HepG2 (cell line): ENCODE measurements around the gene EFNA2. TPM values are rescaled to one million over a fixed set of nuclear protein-coding genes. Genes with fewer than 3 reads are reported as not detected.
A peak's percentile ranks its signal among the peaks of the same experiment; 100 is the strongest.

ENCODE experiments used
- ATF2 ChIP-seq: sonication (generic); formaldehyde crosslinking; IDR thresholded peaks from 2 replicates; pipeline ENCODE4 v1.4.0; 2020; ENCODE audit warnings: missing genetic modification reagents
- DNMT1 ChIP-seq: sonication (generic); formaldehyde crosslinking; IDR thresholded peaks from 2 replicates; pipeline ENCODE4 v1.5.1; 2020; ENCODE audit warnings: mild to moderate bottlenecking, missing genetic modification reagents
- HBP1 ChIP-seq: IDR thresholded peaks from 2 replicates; pipeline ENCODE4 v1.6.1; 2016; ENCODE audit warnings: low read depth, control low read depth
- HOXD1 ChIP-seq: sonication (generic); formaldehyde crosslinking; IDR thresholded peaks from 2 replicates; pipeline ENCODE4 v1.5.0; 2020; ENCODE audit warnings: missing genetic modification reagents
- IRF2 ChIP-seq: IDR thresholded peaks from 2 replicates; pipeline ENCODE4 v1.6.1; 2018; ENCODE audit warnings: missing genetic modification reagents, missing compliant biosample characterization
- KDM2A ChIP-seq: sonication (generic); formaldehyde crosslinking; IDR thresholded peaks from 2 replicates; pipeline ENCODE4 v1.4.0; 2020; ENCODE audit warnings: low read depth, missing genetic modification reagents, borderline replicate concordance
- KLF12 ChIP-seq: sonication (generic); formaldehyde crosslinking; IDR thresholded peaks from 2 replicates; pipeline ENCODE4 v1.4.0; 2020; ENCODE audit warnings: missing genetic modification reagents, borderline replicate concordance
- MED1 ChIP-seq: sonication (generic); formaldehyde crosslinking; IDR thresholded peaks from 2 replicates; pipeline ENCODE4 v1.4.0; 2020; ENCODE audit warnings: missing genetic modification reagents
- MYC ChIP-seq: sonication (generic); formaldehyde crosslinking; IDR thresholded peaks from 2 replicates; pipeline ENCODE4 v1.9.0; 2021; ENCODE audit warnings: missing genetic modification reagents, borderline replicate concordance
- RBM22 ChIP-seq: fragments of 200-400 bp; formaldehyde crosslinking; optimal IDR thresholded peaks from 2 replicates; pipeline ENCODE3; 2017; ENCODE audit warnings: mild to moderate bottlenecking, low read length, moderate library complexity
- SMAD1 ChIP-seq: sonication (generic); formaldehyde crosslinking; IDR thresholded peaks from 2 replicates; pipeline ENCODE4 v1.4.0; 2020; ENCODE audit warnings: missing genetic modification reagents, low read depth, mild to moderate bottlenecking, borderline replicate concordance
- ZBED4 ChIP-seq: sonication (generic); formaldehyde crosslinking; IDR thresholded peaks from 2 replicates; pipeline ENCODE4 v1.4.0; 2020; ENCODE audit warnings: missing genetic modification reagents, borderline replicate concordance
- ZBTB26 ChIP-seq: IDR thresholded peaks from 2 replicates; pipeline ENCODE4 v1.6.1; 2016; ENCODE audit warnings: missing compliant biosample characterization, missing genetic modification reagents, borderline replicate concordance
- ZBTB7A ChIP-seq: sonication (generic); formaldehyde crosslinking; IDR thresholded peaks from 2 replicates; pipeline ENCODE4 v1.8.0; 2022; ENCODE audit warnings: mild to moderate bottlenecking, missing genetic modification reagents
- ZNF12 ChIP-seq: sonication (generic); formaldehyde crosslinking; IDR thresholded peaks from 2 replicates; pipeline ENCODE4 v1.5.0; 2020; ENCODE audit warnings: missing genetic modification reagents
- ZNF205 ChIP-seq: IDR thresholded peaks from 2 replicates; pipeline ENCODE4 v1.6.1; 2018; ENCODE audit warnings: missing biosample characterization, missing genetic modification reagents
- ZNF263 ChIP-seq: sonication (generic); formaldehyde crosslinking; IDR thresholded peaks from 2 replicates; pipeline ENCODE4 v1.4.0; 2020; ENCODE audit warnings: missing genetic modification reagents
- ZNF331 ChIP-seq: sonication (generic); formaldehyde crosslinking; IDR thresholded peaks from 2 replicates; pipeline ENCODE4 v1.4.0; 2020; ENCODE audit warnings: missing genetic modification reagents
- ZNF33A ChIP-seq: sonication (generic); formaldehyde crosslinking; IDR thresholded peaks from 2 replicates; pipeline ENCODE4 v1.5.1; 2020; ENCODE audit warnings: missing genetic modification reagents, mild to moderate bottlenecking, moderate library complexity, borderline replicate concordance
- ZNF501 ChIP-seq: sonication (generic); formaldehyde crosslinking; IDR thresholded peaks from 2 replicates; pipeline ENCODE4 v1.5.1; 2020; ENCODE audit warnings: mild to moderate bottlenecking, moderate library complexity, missing genetic modification reagents
- ZNF761 ChIP-seq: sonication (generic); formaldehyde crosslinking; conservative IDR thresholded peaks from 2 replicates; pipeline ENCODE4 v1.4.0; 2020; ENCODE audit warnings: mild to moderate bottlenecking, missing genetic modification reagents
- ZSCAN22 ChIP-seq: sonication (generic); formaldehyde crosslinking; IDR thresholded peaks from 2 replicates; pipeline ENCODE4 v1.4.0; 2020; ENCODE audit warnings: mild to moderate bottlenecking, missing genetic modification reagents
- polyA plus RNA-seq, 8 experiments: library from polyadenylated mRNA; depleted of rRNA in 3 of 8; stranded (reverse) in 7 of 8; unstranded in 1 of 8; fragments of >200 nt; fragmentation: Illumina TruSeq in 4 of 8; extraction: Trizol in 4 of 8; gene quantifications; 2 replicates each; pipeline versions ENCODE4 v1.2.1 to v1.2.3, GENCODE V29; 2011 to 2016; ENCODE audit warnings: low read depth in 4 of 8, missing spikeins in 1 of 8, mixed read lengths in 1 of 8; ENCODE audit not compliant: insufficient read depth in 1 of 8
- total RNA-seq, 5 experiments: library from RNA; depleted of rRNA; stranded (reverse); fragments of >200 nt; fragmentation: Illumina TruSeq; extraction: Trizol; gene quantifications; 2 replicates each; pipeline ENCODE4 v1.2.3, GENCODE V29; 2016; ENCODE audit warnings: low read depth in 1 of 5

Gene EFNA2
- total and polyA plus RNA-seq, 2 of the 13 experiments (the other 11 are each of a cell fraction or from before 2014, with no cell fraction given) = 6.0 to 9.9 TPM

- TF ChIP-seq ZNF33A = no peak
- TF ChIP-seq DNMT1 (CRISPR knock-in tag) = no peak
- TF ChIP-seq IRF2 (CRISPR knock-in tag) = peak; percentile 26; the same call in 1 of the 2 replicates
- peak; percentile 80; the same call in 1 of the 2 replicates for TF ChIP-seq ZBTB26
- TF ChIP-seq ZBTB7A (CRISPR knock-in tag) = peak; percentile 54; the same call in 1 of the 2 replicates
- 0 out of 2 replicates have a peak, but pooled peaks have one; percentile 61 for TF ChIP-seq ZNF761
- TF ChIP-seq KDM2A (CRISPR knock-in tag) = no peak; the same call in 1 of the 2 replicates
- peak; percentile 47 for TF ChIP-seq ZNF263
- TF ChIP-seq ZSCAN22 (CRISPR knock-in tag) = peak; percentile 53; the same call in 1 of the 2 replicates
- 0 out of 2 replicates have a peak, but pooled peaks have one; percentile 39 for TF ChIP-seq ZBED4 (CRISPR knock-in tag)
- peak; percentile 82; the same call in 1 of the 2 replicates for TF ChIP-seq HBP1
- no peak for TF ChIP-seq ZNF12 (CRISPR knock-in tag)
- 0 out of 2 replicates have a peak, but pooled peaks have one; percentile 49 for TF ChIP-seq SMAD1 (CRISPR knock-in tag)
- TF ChIP-seq ATF2 (CRISPR knock-in tag) = no peak
- TF ChIP-seq ZNF331 (CRISPR knock-in tag) = no peak
- TF ChIP-seq KLF12 (CRISPR knock-in tag) = 0 out of 2 replicates have a peak, but pooled peaks have one; percentile 66
- TF ChIP-seq HOXD1 (CRISPR knock-in tag) = 0 out of 2 replicates have a peak, but pooled peaks have one; percentile 61
- TF ChIP-seq MYC (CRISPR knock-in tag) = peak; percentile 75; the same call in 1 of the 2 replicates
- peak; percentile 56; the same call in 1 of the 2 replicates for TF ChIP-seq MED1 (CRISPR knock-in tag)
- peak; percentile 61; the same call in 1 of the 2 replicates for TF ChIP-seq ZNF501
- no peak for TF ChIP-seq RBM22
- TF ChIP-seq ZNF205 (CRISPR knock-in tag) = no peak
Measured at GRCh38 chr19:1284293-1284978, 1.2 kb upstream of the EFNA2 start (continued).
